Right lobe of liver (tissue), 6 donors: Measurements from ENCODE around the gene PIK3CD. TPM values are rescaled to one million over a fixed set of nuclear protein-coding genes. Genes with fewer than 3 reads are reported as not detected.
A peak's percentile ranks its signal among the peaks of the same experiment; 100 is the strongest.
"Not testable (repeated sequence)": the region's sequence is repeated elsewhere in the genome, so short reads cannot be mapped to it uniquely, and the experiment has no call there.

Source experiments
- ATAC-seq, 4 donors: fragments of 200-7000 bp; cut with Tn5 transposase; one replicate each; pipeline ENCODE4 v1.9.1; 2020; ENCODE audit warnings: mild to moderate bottlenecking in 4 of 4, moderate library complexity in 4 of 4
- DNase-seq, 3 donors: peaks; one replicate each; pipeline ENCODE4 v3.0.0-alpha.2; 2020
- H3K27ac ChIP-seq, 3 donors: fragments of 200-600 bp; one replicate each; pipeline ENCODE4 v1.8.0; 2022
- H3K27me3 ChIP-seq, 2 donors: fragments of 200-600 bp; one replicate each; pipeline ENCODE4 v1.8.0; 2022
- H3K36me3 ChIP-seq, 4 donors: fragments of 200-600 bp; sonication (generic) in 1 of 4; one replicate each; pipeline versions ENCODE4 v1.5.1 to v1.8.0; 2017 to 2022; ENCODE audit warnings: control low read depth in 1 of 4
- H3K4me1 ChIP-seq, 4 donors: fragments of 200-600 bp; sonication (generic) in 1 of 4; one replicate each; pipeline versions ENCODE4 v1.5.1 to v1.8.0; 2017 to 2022; ENCODE audit warnings: control low read depth in 1 of 4
- H3K4me3 ChIP-seq, 3 donors: fragments of 200-600 bp; one replicate each; pipeline ENCODE4 v1.8.0; 2022
- H3K9me3 ChIP-seq, 4 donors: fragments of 200-600 bp; sonication (generic) in 1 of 4; one replicate each; pipeline versions ENCODE4 v1.5.1 to v1.8.0; 2017 to 2022; ENCODE audit warnings: control low read depth in 1 of 4
- CTCF ChIP-seq, 4 donors: fragments of 200-600 bp in 3 of 4; fragments of 450-650 bp in 1 of 4; IDR thresholded peaks; one replicate each; pipeline versions ENCODE4 v1.5.1 to v1.8.0; 2016 to 2022; ENCODE audit warnings: antibody characterized with exemption in 4 of 4, mild to moderate bottlenecking in 2 of 4
- POLR2A ChIP-seq: fragments of 450-650 bp; IDR thresholded peaks from one replicate; pipeline ENCODE4 v1.6.1; 2017; ENCODE audit warnings: antibody characterized with exemption, mild to moderate bottlenecking
- WGBS: methylation state at CpG from one replicate; pipeline ENCODE4 v1.1.6; 2018; ENCODE audit warnings: low coverage, low lambda C conversion rate; ENCODE audit not compliant: insufficient coverage; ENCODE audit errors: missing lambda C conversion rate; 5-methylcytosine and 5-hydroxymethylcytosine counted together
- intact Hi-C, 2 donors: fragments of 100-400 bp; cut with DNase I; formaldehyde crosslinking; loops; one replicate each; pipeline versions ENCODE4 v1.11.2 to v1.14.1; 2022
- total RNA-seq, 6 experiments: library from RNA; depleted of rRNA in 2 of 6; stranded (reverse); fragments of >200 nt in 2 of 6; fragmentation: NEBNext Ultra II Directional in 3 of 6; extraction: Animal tissue kit (Norgen Biotek cat#: 25700) in 3 of 6; gene quantifications; one replicate each; pipeline versions ENCODE4 v1.1.0 to v1.2.4, GENCODE V29; 2016 to 2023
- donor health status: DM: no; HTN: yes; CAD: no.
- donor health status: DM: no; HTN: no; CAD: no.
- donor health status: DM: no; HTN: no; CAD: no.
- donor health status: DM: no; HTN: yes; CAD: no.
- donor health status: DM: no; HTN: yes; CAD: no.

The PIK3CD gene
- total RNA-seq, 6 experiments from 2014 or later: 1.4 to 5.8 (median 2.6) TPM

GRCh38 chr1:9710037-9710436 lies 58.5 kb downstream of the PIK3CD start:
- DNase-seq (peak in 1 of 3 donors; percentile 4), ATAC-seq (no peak)
- no peak overlapping the region for H3K27ac ChIP-seq
- TF ChIP-seq CTCF (IDR thresholded peaks at IDR 0.05): no peak
- TF ChIP-seq POLR2A: no peak
- no peaks in the 10 kb centered on the region for H3K36me3 ChIP-seq
- 83% methylated on average over 1 of the region's 8 CpGs for WGBS
- no peaks in the 10 kb centered on the region for H3K9me3 ChIP-seq
- no peaks in the 10 kb centered on the region for H3K27me3 ChIP-seq
- intact Hi-C loops: no loop called here
- no peak overlapping the region for H3K4me3 ChIP-seq
- no peaks in the 10 kb centered on the region for H3K4me1 ChIP-seq

- 75% methylated on average over 7 of the region's 9 CpGs for WGBS
These were observed 60.0 kb downstream of the PIK3CD start for GRCh38 chr1:9711466-9712020.

GRCh38 chr1:9712767-9713166 lies 61.2 kb downstream of the PIK3CD start:
- intact Hi-C loops, H3K27me3 ChIP-seq, H3K4me3 ChIP-seq, H3K36me3 ChIP-seq, DNase-seq, H3K4me1 ChIP-seq, H3K27ac ChIP-seq, ATAC-seq, H3K9me3 ChIP-seq: not testable (repeated sequence)
- WGBS: 78% methylated on average over 5 of the region's 7 CpGs

More at GRCh38 chr1:9711466-9712020, 60.0 kb downstream of the PIK3CD start:
- ATAC-seq: no peak
- Histone ChIP-seq H3K4me3 (no peak overlapping the region), H3K27me3 (no peaks in the 10 kb centered on the region), H3K27ac (no peak overlapping the region), H3K9me3 (no peaks in the 10 kb centered on the region), H3K36me3 (no peaks in the 10 kb centered on the region), H3K4me1 (no peaks in the 10 kb centered on the region)
- intact Hi-C loops: no loop called here
- no peak for DNase-seq
- no peak for TF ChIP-seq POLR2A
- no peak for TF ChIP-seq CTCF (IDR thresholded peaks at IDR 0.05)

GRCh38 chr1:9714257-9714718 lies 62.8 kb downstream of the PIK3CD start:
- no peak for TF ChIP-seq CTCF (IDR thresholded peaks at IDR 0.05)
- TF ChIP-seq POLR2A: no peak
- intact Hi-C loops: no loop called here
- no peak for DNase-seq
- no peaks in the 10 kb centered on the region for H3K27me3 ChIP-seq
- no peaks in the 10 kb centered on the region for H3K36me3 ChIP-seq
- 57% methylated on average over 4 of the region's 6 CpGs for WGBS
- H3K27ac ChIP-seq: no peak overlapping the region
- no peaks in the 10 kb centered on the region for H3K9me3 ChIP-seq
- H3K4me1 ChIP-seq: no peaks in the 10 kb centered on the region
- no peak overlapping the region for H3K4me3 ChIP-seq
- ATAC-seq: no peak

- Histone ChIP-seq H3K4me3 (no peak overlapping the region), H3K27ac (no peak overlapping the region), H3K4me1 (no peaks in the 10 kb centered on the region), H3K36me3 (no peaks in the 10 kb centered on the region), H3K27me3 (no peaks in the 10 kb centered on the region), H3K9me3 (no peaks in the 10 kb centered on the region)
- DNase-seq: no peak
- ATAC-seq: no peak
- TF ChIP-seq CTCF (IDR thresholded peaks at IDR 0.05) (no peak), POLR2A (no peak)
- intact Hi-C loops: no loop called here
- 88% methylated on average over 13 of the region's 40 CpGs for WGBS
These were observed 64.2 kb downstream of the PIK3CD start for GRCh38 chr1:9715536-9716226.
